IMR-90 (cell line): ENCODE data around the gene CRIM1. TPM values are rescaled to one million over a fixed set of nuclear protein-coding genes. Genes with fewer than 3 reads are reported as not detected.
A peak's percentile ranks its signal among the peaks of the same experiment; 100 is the strongest.

Experiments used
- ATAC-seq: fragments of 200-7000 bp; cut with Tn5 transposase; 2 replicates; pipeline ENCODE4 v1.9.1; 2020; ENCODE audit warnings: low read depth, mild to moderate bottlenecking, moderate library complexity
- BruUV-seq: library from RNA; stranded (reverse); fragments of 400-500 nt; replicated peaks from 2 replicates; lab custom pipeline; 2021; lab: Mats Ljungman, UMichigan
- CTCF ChIA-PET: fragments of 300-600 bp; formaldehyde crosslinking; extraction: SDS; loops from one replicate; lab custom pipeline; 2021; ENCODE audit warnings: antibody characterized with exemption; lab: Yijun Ruan, JAX
- POLR2A ChIA-PET: fragments of 300-600 bp; sonication (Branson Sonifier 250); formaldehyde crosslinking; loops from one replicate; lab custom pipeline; 2022; ENCODE audit warnings: antibody characterized with exemption; ENCODE audit not compliant: unreplicated experiment; lab: Charles Lee
- DNase-seq: peaks from one replicate; pipeline ENCODE4 v3.0.0; 2013
- H2AFZ ChIP-seq: replicated peaks from 2 replicates; pipeline ENCODE3; 2013; ENCODE audit warnings: low read length, mild to moderate bottlenecking; ENCODE audit not compliant: poor library complexity
- H2AK5ac ChIP-seq: 2 replicates; pipeline ENCODE4 v1.6.1; 2013; ENCODE audit warnings: low read depth, low read length, inconsistent platforms
- H2AK9ac ChIP-seq: replicated peaks from 2 replicates; pipeline ENCODE3; 2013; ENCODE audit warnings: mild to moderate bottlenecking, low read depth, low read length, moderate library complexity; ENCODE audit not compliant: poor library complexity
- H2BK120ac ChIP-seq: 2 replicates; pipeline ENCODE4 v1.6.1; 2013; ENCODE audit warnings: low read depth, low read length, inconsistent platforms
- H2BK15ac ChIP-seq: 3 replicates; pipeline ENCODE4 v1.6.1; 2013; ENCODE audit warnings: low read depth, low read length, inconsistent platforms
- H2BK20ac ChIP-seq: 2 replicates; pipeline ENCODE4 v1.6.1; 2013; ENCODE audit warnings: low read depth, mild to moderate bottlenecking, inconsistent platforms, low read length, moderate library complexity
- H2BK5ac ChIP-seq: 2 replicates; pipeline ENCODE4 v1.6.1; 2013; ENCODE audit warnings: mild to moderate bottlenecking, low read depth, low read length, inconsistent platforms; ENCODE audit not compliant: poor library complexity, severe bottlenecking
- H3K14ac ChIP-seq: replicated peaks from 2 replicates; pipeline ENCODE4 v1.6.1; 2013; ENCODE audit warnings: low read depth, low read length, inconsistent platforms
- H3K18ac ChIP-seq: 2 replicates; pipeline ENCODE4 v1.6.1; 2013; ENCODE audit warnings: low read depth, low read length, control low read depth
- H3K23ac ChIP-seq: 2 replicates; pipeline ENCODE4 v1.6.1; 2013; ENCODE audit warnings: low read depth, low read length, inconsistent platforms
- H3K27ac ChIP-seq: 2 replicates; pipeline ENCODE4 v1.5.1; 2013; ENCODE audit warnings: mild to moderate bottlenecking, control low read depth, low read length; ENCODE audit not compliant: insufficient read depth
- H3K27me3 ChIP-seq: 2 replicates; pipeline ENCODE4 v1.6.1; 2013; ENCODE audit warnings: low read length; ENCODE audit not compliant: control insufficient read depth, insufficient read depth
- H3K36me3 ChIP-seq: 2 replicates; pipeline ENCODE4 v1.6.1; 2013; ENCODE audit warnings: low read length, mixed read lengths; ENCODE audit not compliant: control insufficient read depth, insufficient read depth
- H3K4ac ChIP-seq: 2 replicates; pipeline ENCODE4 v1.6.1; 2013; ENCODE audit warnings: low read depth, low read length, inconsistent platforms
- H3K4me1 ChIP-seq: 2 replicates; pipeline ENCODE4 v1.6.1; 2013; ENCODE audit warnings: low read length, mixed read lengths; ENCODE audit not compliant: control insufficient read depth, insufficient read depth
- H3K4me2 ChIP-seq: 2 replicates; pipeline ENCODE4 v1.6.1; 2013; ENCODE audit warnings: low read depth, mild to moderate bottlenecking, control low read depth, low read length, moderate library complexity
- H3K4me3 ChIP-seq: 2 replicates; pipeline ENCODE4 v1.5.1; 2013; ENCODE audit warnings: low read depth, mild to moderate bottlenecking, control low read depth, low read length, moderate library complexity; ENCODE audit not compliant: insufficient read depth
- H3K56ac ChIP-seq: 2 replicates; pipeline ENCODE4 v1.6.1; 2013; ENCODE audit warnings: low read length, inconsistent platforms; ENCODE audit not compliant: insufficient read depth; ENCODE audit errors: extremely low read depth
- H3K79me1 ChIP-seq, 2 experiments: 2 replicates each; pipeline ENCODE4 v1.6.1; 2013; ENCODE audit warnings: low read length in 2 of 2, inconsistent platforms in 1 of 2, low read depth in 1 of 2
- H3K9ac ChIP-seq: 2 replicates; pipeline ENCODE4 v1.6.1; 2013; ENCODE audit warnings: low read depth, low read length, control low read depth
- H3K9me1 ChIP-seq: 2 replicates; pipeline ENCODE4 v1.6.1; 2013; ENCODE audit warnings: low read length, inconsistent platforms; ENCODE audit not compliant: insufficient read depth
- H3K9me3 ChIP-seq: 2 replicates; pipeline ENCODE4 v1.6.1; 2013; ENCODE audit warnings: low read length; ENCODE audit not compliant: control insufficient read depth, insufficient read depth
- H4K20me1 ChIP-seq: 2 replicates; pipeline ENCODE4 v1.6.1; 2013; ENCODE audit warnings: low read length, inconsistent platforms; ENCODE audit not compliant: insufficient read depth
- H4K5ac ChIP-seq: 2 replicates; pipeline ENCODE4 v1.6.1; 2013; ENCODE audit warnings: mild to moderate bottlenecking, low read depth, low read length, control low read depth
- H4K8ac ChIP-seq, 2 experiments: 2 replicates each; pipeline ENCODE4 v1.6.1; 2013; ENCODE audit warnings: low read depth in 2 of 2, low read length in 2 of 2, control low read depth in 1 of 2, inconsistent platforms in 1 of 2
- H4K91ac ChIP-seq: 2 replicates; pipeline ENCODE4 v1.6.1; 2013; ENCODE audit warnings: low read depth, low read length, inconsistent platforms; ENCODE audit not compliant: insufficient read depth
- BHLHE40 ChIP-seq: fragments of 150-350 bp; IDR thresholded peaks from 2 replicates; pipeline ENCODE4 v1.6.1; 2016; ENCODE audit warnings: mild to moderate bottlenecking, low read depth, low read length
- CEBPB ChIP-seq: IDR thresholded peaks from 2 replicates; pipeline ENCODE4 v1.6.1; 2012; ENCODE audit warnings: low read depth, low read length, improper control_type of control experiment
- ELK1 ChIP-seq: fragments of 150-350 bp; IDR thresholded peaks from 2 replicates; pipeline ENCODE4 v1.6.1; 2016; ENCODE audit warnings: low read depth, mild to moderate bottlenecking, low read length, moderate library complexity, borderline replicate concordance
- FOS ChIP-seq: fragments of 150-350 bp; IDR thresholded peaks from 2 replicates; pipeline ENCODE4 v1.6.1; 2016; ENCODE audit warnings: low read depth, low read length
- NFE2L2 ChIP-seq: fragments of 150-350 bp; IDR thresholded peaks from 2 replicates; pipeline ENCODE4 v1.6.1; 2016; ENCODE audit warnings: low read depth, mild to moderate bottlenecking, low read length
- POLR2A ChIP-seq: IDR thresholded peaks from 2 replicates; pipeline ENCODE4 v1.6.1; 2012; ENCODE audit warnings: mild to moderate bottlenecking, low read depth, low read length
- RAD21 ChIP-seq: IDR thresholded peaks from 2 replicates; pipeline ENCODE4 v1.6.1; 2012; ENCODE audit warnings: low read length, improper control_type of control experiment
- WGBS, 2 experiments: methylation state at CpG; one replicate each; pipeline versions ENCODE4 v1.1.5 to v1.1.7; 2013; ENCODE audit warnings: missing lambda C conversion rate in 2 of 2; ENCODE audit not compliant: insufficient read length in 1 of 2; ENCODE audit errors: extremely low coverage in 2 of 2; 5-methylcytosine and 5-hydroxymethylcytosine counted together
- dilution Hi-C: fragments of 300-500 bp; cut with HindIII; formaldehyde crosslinking; loops from one replicate; pipeline ENCODE4 v1.14.3; 2018; ENCODE audit warnings: low sequenced_read_pairs; ENCODE audit not compliant: unreplicated experiment
- in situ Hi-C: fragments of 300-500 bp; cut with MboI; formaldehyde crosslinking; loops from 3 replicates; pipeline ENCODE4 v1.14.3; 2019; ENCODE audit warnings: low sequenced_read_pairs, inconsistent platforms, mixed read lengths
- intact Hi-C: fragments of 100-400 bp; cut with micrococcal nuclease; formaldehyde crosslinking; loops from 2 replicates; pipeline ENCODE4 v1.10.0; 2022
- polyA plus RNA-seq, 3 experiments: library from polyadenylated mRNA; depleted of rRNA; stranded (reverse); fragments of >200 nt; gene quantifications; 2 replicates each; pipeline ENCODE4 v1.2.3, GENCODE V29; 2012; ENCODE audit warnings: low replicate concordance in 1 of 3
- total RNA-seq: library from RNA; depleted of rRNA; stranded (reverse); fragments of >200 nt; gene quantifications from 2 replicates; pipeline ENCODE4 v1.2.3, GENCODE V29; 2012

CRIM1 gene
- total and polyA plus RNA-seq, 2 of the 4 experiments (the other 2 are of a cell fraction): 285 to 490 TPM

- Histone ChIP-seq H3K27ac (peak overlapping the region; percentile 29; the same call in 1 of the 2 replicates), H3K79me1 (peaks cover 0 to 41% of the 10 kb centered on the region in 2 experiments; a peak in 2 of 4 replicates), H3K23ac (peak overlapping the region; percentile 78; the same call in 1 of the 2 replicates), H4K20me1 (peaks cover 89% of the 10 kb centered on the region), H2BK15ac (no peak overlapping the region; the same call in 2 of the 3 replicates), H4K5ac (peak overlapping the region; percentile 18; the same call in 1 of the 2 replicates), H2BK120ac (peak overlapping the region; percentile 69), H3K18ac (no peak overlapping the region; the same call in none of the 2 replicates), H2AK5ac (0 out of 2 replicates have a peak overlapping the region, but pooled peaks have one; percentile 11), H3K9me3 (no peaks in the 10 kb centered on the region), H2BK5ac (peak overlapping the region; percentile 31), H2AFZ (no peak overlapping the region), H3K27me3 (no peaks in the 10 kb centered on the region), H3K14ac (peak overlapping the region; percentile 65), H3K4me2 (peak overlapping the region; percentile 45), H2BK20ac (peak overlapping the region; percentile 71; the same call in 1 of the 2 replicates), H3K56ac (no peak overlapping the region), H3K36me3 (peaks cover 9% of the 10 kb centered on the region), H3K4ac (peak overlapping the region; percentile 42), H3K4me3 (no peak overlapping the region), H4K8ac (peak overlapping the region in 1 of 2 experiments; percentile 6; a peak in 1 of 4 replicates), H2AK9ac (no peak overlapping the region), H3K4me1 (peaks cover 47% of the 10 kb centered on the region), H3K9ac (no peak overlapping the region; the same call in 1 of the 2 replicates), H3K9me1 (peaks cover 27% of the 10 kb centered on the region), H4K91ac (no peak overlapping the region)
- peak; percentile 5; the same call in 1 of the 2 replicates for ATAC-seq
- ChIA-PET CTCF (interaction anchor here (1.4 kb wide), 1 partner anchor 132 kb away, joined by 3 read pairs; no protein-coding TSS in a partner anchor), POLR2A (no interaction called here)
- intact Hi-C loops (no loop called here), in situ Hi-C loops (no loop called here), dilution Hi-C loops (no loop called here)
- TF ChIP-seq NFE2L2 (no peak), RAD21 (no peak), CEBPB (no peak), FOS (no peak), POLR2A (no peak), BHLHE40 (no peak), ELK1 (no peak)
- DNase-seq: no peak
- no TSS peak for BruUV-seq
- no CpG with 5 or more reads among the region's 5 CpGs for WGBS, 2 experiments
These were observed 12.3 kb downstream of the CRIM1 start for GRCh38 chr2:36367895-36368353.
